Peyer's patch (tissue), 4 donors: ENCODE measurements around the gene TBC1D23. TPM values are rescaled to one million over a fixed set of nuclear protein-coding genes. Genes with fewer than 3 reads are reported as not detected.
"Not testable (repeated sequence)": the region's sequence is repeated elsewhere in the genome, so short reads cannot be mapped to it uniquely, and the experiment has no call there.

ENCODE experiments used
- DNase-seq, 3 donors: peaks; one replicate each; pipeline ENCODE4 v3.0.0-alpha.2; 2017 to 2019
- H3K27ac ChIP-seq, 4 donors: fragments of 200-600 bp; sonication (generic); one replicate each; pipeline ENCODE4 v1.5.1; 2016 to 2019
- H3K27me3 ChIP-seq, 2 donors: fragments of 200-600 bp; sonication (generic); one replicate each; pipeline ENCODE4 v1.5.1; 2019
- H3K36me3 ChIP-seq, 3 donors: fragments of 200-600 bp; sonication (generic); one replicate each; pipeline ENCODE4 v1.5.1; 2016 to 2019
- H3K4me1 ChIP-seq, 4 donors: fragments of 200-600 bp; sonication (generic); one replicate each; pipeline ENCODE4 v1.5.1; 2016 to 2019
- H3K4me3 ChIP-seq, 4 donors: fragments of 200-600 bp; sonication (generic); 1 replicate in 3 of 4; 2 replicates in 1 of 4; pipeline ENCODE4 v1.5.1; 2016 to 2019; ENCODE audit warnings: mild to moderate bottlenecking in 1 of 4
- H3K9me3 ChIP-seq, 4 donors: fragments of 200-600 bp; sonication (generic); one replicate each; pipeline ENCODE4 v1.5.1; 2016 to 2019; ENCODE audit warnings: mild to moderate bottlenecking in 1 of 4
- CTCF ChIP-seq, 6 experiments: fragments of 450-650 bp in 4 of 6; fragments of 200-600 bp in 2 of 6; sonication (generic) in 1 of 6; IDR thresholded peaks; one replicate each; pipeline ENCODE4 v1.5.1; 2017 to 2019; ENCODE audit warnings: antibody characterized with exemption in 6 of 6, mild to moderate bottlenecking in 3 of 6, moderate library complexity in 1 of 6
- POLR2A ChIP-seq, 2 donors: fragments of 450-650 bp; IDR thresholded peaks; one replicate each; pipeline ENCODE4 v1.5.1; 2017; ENCODE audit warnings: antibody characterized with exemption in 2 of 2, mild to moderate bottlenecking in 2 of 2, moderate library complexity in 2 of 2
- total RNA-seq, 4 donors: library from RNA; depleted of rRNA; stranded (reverse); fragments of >200 nt; gene quantifications; one replicate each; pipeline ENCODE4 v1.1.0, GENCODE V29; 2016

Gene TBC1D23
- total RNA-seq, 4 donors from 2014 or later, result 29.7 to 57.4 (median 38.4) TPM

GRCh38 chr3:100317912-100318311 is 57.1 kb downstream of the TBC1D23 start:
- TF ChIP-seq CTCF (IDR thresholded peaks at IDR 0.05) (no peak), POLR2A (IDR thresholded peaks at IDR 0.05) (no peak)
- no peaks in the 10 kb centered on the region for H3K27me3 ChIP-seq
- H3K36me3 ChIP-seq, result peaks cover 0 to 31% (median 0%) of the 10 kb centered on the region in 3 donors
- no peak for DNase-seq
- no peaks in the 10 kb centered on the region for H3K4me1 ChIP-seq
- no peak overlapping the region for H3K4me3 ChIP-seq
- no peaks in the 10 kb centered on the region for H3K9me3 ChIP-seq
- no peak overlapping the region for H3K27ac ChIP-seq

GRCh38 chr3:100319951-100320350 is 59.2 kb downstream of the TBC1D23 start:
- H3K27ac ChIP-seq, result no peak overlapping the region

GRCh38 chr3:100324044-100324443 is 63.3 kb downstream of the TBC1D23 start:
- no peak for DNase-seq
- Histone ChIP-seq H3K27ac (no peak overlapping the region), H3K9me3 (no peaks in the 10 kb centered on the region), H3K4me3 (no peak overlapping the region), H3K36me3 (peaks cover 0 to 53% (median 0%) of the 10 kb centered on the region in 3 donors), H3K4me1 (no peaks in the 10 kb centered on the region), H3K27me3 (no peaks in the 10 kb centered on the region)
- TF ChIP-seq POLR2A (IDR thresholded peaks at IDR 0.05) (no peak), CTCF (IDR thresholded peaks at IDR 0.05) (no peak)

More at GRCh38 chr3:100319951-100320350, 59.2 kb downstream of the TBC1D23 start:
- Histone ChIP-seq H3K4me3 (no peak overlapping the region), H3K36me3 (peaks cover 0 to 46% (median 0%) of the 10 kb centered on the region in 3 donors), H3K9me3 (no peaks in the 10 kb centered on the region), H3K4me1 (no peaks in the 10 kb centered on the region), H3K27me3 (no peaks in the 10 kb centered on the region)
- DNase-seq, result no peak
- TF ChIP-seq POLR2A (IDR thresholded peaks at IDR 0.05) (no peak), CTCF (IDR thresholded peaks at IDR 0.05) (no peak)

GRCh38 chr3:100325827-100326226 is 65.0 kb downstream of the TBC1D23 start:
- no peak for TF ChIP-seq CTCF (IDR thresholded peaks at IDR 0.05)
- no peak for TF ChIP-seq POLR2A (IDR thresholded peaks at IDR 0.05)
- Histone ChIP-seq H3K4me3 (no peak overlapping the region), H3K4me1 (no peaks in the 10 kb centered on the region), H3K27ac (no peak overlapping the region), H3K9me3 (no peaks in the 10 kb centered on the region), H3K36me3 (peaks cover 0 to 37% (median 0%) of the 10 kb centered on the region in 3 donors), H3K27me3 (no peaks in the 10 kb centered on the region)
- no peak for DNase-seq

GRCh38 chr3:100327377-100327776 is 66.6 kb downstream of the TBC1D23 start:
- H3K27ac ChIP-seq, H3K4me3 ChIP-seq, H3K9me3 ChIP-seq, DNase-seq, H3K4me1 ChIP-seq, H3K27me3 ChIP-seq: not testable (repeated sequence)
- H3K36me3 ChIP-seq, result peaks cover 0 to 30% (median 0%) of the 10 kb centered on the region in 3 donors

- no peak for DNase-seq
- TF ChIP-seq POLR2A (IDR thresholded peaks at IDR 0.05) (no peak), CTCF (IDR thresholded peaks at IDR 0.05) (no peak)
- H3K27me3 ChIP-seq, result no peaks in the 10 kb centered on the region
Observed at GRCh38 chr3:100329800-100330489, 69.2 kb downstream of the TBC1D23 start.

More at GRCh38 chr3:100329800-100330489, 69.2 kb downstream of the TBC1D23 start:
- H3K27ac ChIP-seq, result no peak overlapping the region
- no peak overlapping the region for H3K4me3 ChIP-seq
- H3K36me3 ChIP-seq, result peaks cover 0 to 15% (median 0%) of the 10 kb centered on the region in 3 donors
- no peaks in the 10 kb centered on the region for H3K9me3 ChIP-seq
- no peaks in the 10 kb centered on the region for H3K4me1 ChIP-seq
